ENCODE results near the gene GSDME. TPM values are rescaled to one million over a fixed set of nuclear protein-coding genes. Genes with fewer than 3 reads are reported as not detected.
A peak's percentile ranks its signal among the peaks of the same experiment; 100 is the strongest.

The GSDME gene
- polyA plus RNA-seq, 1 of the 3 experiments (the other 2 are of a cell fraction) = 109 TPM

- TF ChIP-seq NRF1 (IDR thresholded peaks at IDR 0.05; ENCODE audit: low read depth, low read length) = 0 out of 2 replicates have a peak, but pooled peaks have one; percentile 2
- no peak for TF ChIP-seq MEF2A (IDR thresholded peaks at IDR 0.05; ENCODE audit: borderline replicate concordance, low read depth)
- peak; percentile 16; the same call in 1 of the 2 replicates for TF ChIP-seq PBX3 (IDR thresholded peaks at IDR 0.05)
- TF ChIP-seq GABPA (IDR thresholded peaks at IDR 0.05; ENCODE audit: low read depth) = peak; percentile 44
- TF ChIP-seq USF1 (IDR thresholded peaks at IDR 0.05; ENCODE audit: borderline replicate concordance, low read depth) = no peak
- TF ChIP-seq GATA2 (CRISPR knock-in tag; IDR thresholded peaks at IDR 0.05) = no peak
- no peak for TF ChIP-seq IRF3 (IDR thresholded peaks at IDR 0.05; ENCODE audit: low read depth, low read length)
- TF ChIP-seq MXI1 (IDR thresholded peaks at IDR 0.05; ENCODE audit: low read depth, low read length) = 0 out of 2 replicates have a peak, but pooled peaks have one; percentile 65
- no peak for TF ChIP-seq TCF12 (IDR thresholded peaks at IDR 0.05)
- no peak for TF ChIP-seq FOSL2 (IDR thresholded peaks at IDR 0.05; ENCODE audit: borderline replicate concordance, low read depth)
- TF ChIP-seq RFX5 (IDR thresholded peaks at IDR 0.05; ENCODE audit: low read length) = no peak
- TF ChIP-seq ZBTB33 (IDR thresholded peaks at IDR 0.05; ENCODE audit: borderline replicate concordance, low read depth) = no peak
- TF ChIP-seq SMC3 (IDR thresholded peaks at IDR 0.05; ENCODE audit: low read depth, low read length) = no peak
- TF ChIP-seq EZH2phosphoT487 (IDR thresholded peaks at IDR 0.05; ENCODE audit: borderline replicate concordance, low read depth) = no peak
- peak; percentile 1; the same call in 1 of the 2 replicates for TF ChIP-seq RAD21 (IDR thresholded peaks at IDR 0.05; ENCODE audit: low read length)
- TF ChIP-seq EP300 (IDR thresholded peaks at IDR 0.05; ENCODE audit: borderline replicate concordance in 1 of 2, low read depth in 1 of 2, low read length in 1 of 2) = peak in 1 of 2 experiments; percentile 8; a peak in 2 of 4 replicates
Measured at GRCh38 chr7:24756545-24757352, 515 bp downstream of the GSDME start (continued).
